ENCODE results near the gene THADA.

DNA sequence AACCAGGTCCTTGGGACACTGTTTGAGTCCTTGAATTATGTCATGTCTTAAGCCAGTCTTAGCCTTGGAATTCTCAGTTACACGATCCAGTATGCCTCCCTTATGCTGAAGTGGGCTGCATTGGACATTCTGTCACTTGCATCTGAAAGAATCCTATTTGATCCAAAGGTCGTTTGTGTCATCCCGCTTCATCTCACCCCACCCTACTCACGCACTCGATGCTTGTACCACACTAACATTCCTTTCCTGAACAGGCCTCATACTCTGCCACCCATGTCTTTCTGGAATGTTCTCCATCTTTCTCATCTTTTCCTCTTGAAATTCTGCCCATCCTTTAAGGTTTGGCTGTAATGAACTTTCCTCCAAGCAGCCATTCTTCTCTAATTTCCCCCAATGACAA lies 341.5 kb downstream of the THADA start:
- TF ChIP-seq POLR2AphosphoS5 (IDR thresholded peaks at IDR 0.05; ENCODE audit: low read depth, low read length) (no peak), SIN3A (IDR thresholded peaks at IDR 0.05; ENCODE audit: borderline replicate concordance, insufficient read depth, low read length) (no peak)
- TF ChIP-seq, protein P1, sequence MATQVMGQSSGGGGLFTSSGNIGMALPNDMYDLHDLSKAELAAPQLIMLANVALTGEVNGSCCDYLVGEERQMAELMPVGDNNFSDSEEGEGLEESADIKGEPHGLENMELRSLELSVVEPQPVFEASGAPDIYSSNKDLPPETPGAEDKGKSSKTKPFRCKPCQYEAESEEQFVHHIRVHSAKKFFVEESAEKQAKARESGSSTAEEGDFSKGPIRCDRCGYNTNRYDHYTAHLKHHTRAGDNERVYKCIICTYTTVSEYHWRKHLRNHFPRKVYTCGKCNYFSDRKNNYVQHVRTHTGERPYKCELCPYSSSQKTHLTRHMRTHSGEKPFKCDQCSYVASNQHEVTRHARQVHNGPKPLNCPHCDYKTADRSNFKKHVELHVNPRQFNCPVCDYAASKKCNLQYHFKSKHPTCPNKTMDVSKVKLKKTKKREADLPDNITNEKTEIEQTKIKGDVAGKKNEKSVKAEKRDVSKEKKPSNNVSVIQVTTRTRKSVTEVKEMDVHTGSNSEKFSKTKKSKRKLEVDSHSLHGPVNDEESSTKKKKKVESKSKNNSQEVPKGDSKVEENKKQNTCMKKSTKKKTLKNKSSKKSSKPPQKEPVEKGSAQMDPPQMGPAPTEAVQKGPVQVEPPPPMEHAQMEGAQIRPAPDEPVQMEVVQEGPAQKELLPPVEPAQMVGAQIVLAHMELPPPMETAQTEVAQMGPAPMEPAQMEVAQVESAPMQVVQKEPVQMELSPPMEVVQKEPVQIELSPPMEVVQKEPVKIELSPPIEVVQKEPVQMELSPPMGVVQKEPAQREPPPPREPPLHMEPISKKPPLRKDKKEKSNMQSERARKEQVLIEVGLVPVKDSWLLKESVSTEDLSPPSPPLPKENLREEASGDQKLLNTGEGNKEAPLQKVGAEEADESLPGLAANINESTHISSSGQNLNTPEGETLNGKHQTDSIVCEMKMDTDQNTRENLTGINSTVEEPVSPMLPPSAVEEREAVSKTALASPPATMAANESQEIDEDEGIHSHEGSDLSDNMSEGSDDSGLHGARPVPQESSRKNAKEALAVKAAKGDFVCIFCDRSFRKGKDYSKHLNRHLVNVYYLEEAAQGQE (IDR thresholded peaks at IDR 0.05; ENCODE audit: insufficient read depth in 1 of 2, low read depth in 2 of 2, low read length in 2 of 2) = no peak
